PFSK-1 (cell line): ENCODE results near the gene CBFB.

Experiments used
- POLR2AphosphoS5 ChIP-seq: IDR thresholded peaks from 2 replicates; pipeline ENCODE4 v1.6.1; 2012; ENCODE audit warnings: low read depth, mild to moderate bottlenecking, control low read depth, low read length, moderate library complexity
- TAF1 ChIP-seq: IDR thresholded peaks from 2 replicates; pipeline ENCODE4 v1.6.1; 2012; ENCODE audit warnings: low read length, control low read depth, borderline replicate concordance; ENCODE audit not compliant: insufficient read depth

- TF ChIP-seq TAF1, result no peak
- TF ChIP-seq POLR2AphosphoS5, result no peak
Observed at GRCh38 chr16:67040906-67041305, 12.0 kb downstream of the CBFB start.
